HG03066 (cell line): ENCODE data around the gene HP.
"Not testable (repeated sequence)": the region's sequence is repeated elsewhere in the genome, so short reads cannot be mapped to it uniquely, and the experiment has no call there.

Source experiments
- ATAC-seq: cut with Tn5 transposase; IDR thresholded peaks from one replicate; pipeline ENCODE4 v1.9.1; 2021; ENCODE audit warnings: low read depth; ENCODE audit not compliant: unreplicated experiment

The HP gene

GRCh38 chr16:72054254-72054847, at the start of gene HP:
Gene HP, plus strand, starts transcription at chr16:72054505. Its CDS starts 148 bp downstream, at chr16:72054653.
- not testable (repeated sequence) for ATAC-seq

- ATAC-seq: not testable (repeated sequence)
Observed at GRCh38 chr16:72008065-72008423, 46.3 kb upstream of the HP start.

GRCh38 chr16:72008424-72009216, 45.7 kb upstream of the HP start, which contains the start of gene DHODH:
Gene DHODH, plus strand, starts transcription at chr16:72008744. Its CDS starts 21 bp downstream, at chr16:72008765.
- peak; percentile 99 for ATAC-seq

GRCh38 chr16:72009779-72010178, 44.5 kb upstream of the HP start:
- no peak for ATAC-seq

- no peak for ATAC-seq
Observed at GRCh38 chr16:72012607-72013006, 41.7 kb upstream of the HP start.

- no peak for ATAC-seq
Observed at GRCh38 chr16:72013389-72013788, 40.9 kb upstream of the HP start.

- ATAC-seq: no peak
Observed at GRCh38 chr16:72013888-72014581, 40.3 kb upstream of the HP start.

- ATAC-seq: no peak
Observed at GRCh38 chr16:72014675-72015074, 39.6 kb upstream of the HP start.

GRCh38 chr16:72015124-72015523, 39.2 kb upstream of the HP start:
- no peak for ATAC-seq

- ATAC-seq: no peak
Observed at GRCh38 chr16:72018470-72018869, 35.8 kb upstream of the HP start.

GRCh38 chr16:72021043-72021442, 33.3 kb upstream of the HP start:
- no peak for ATAC-seq

GRCh38 chr16:72022127-72022526, 32.2 kb upstream of the HP start:
- no peak for ATAC-seq

GRCh38 chr16:72023962-72024361, 30.3 kb upstream of the HP start:
- ATAC-seq: no peak

GRCh38 chr16:72024862-72025382, 29.4 kb upstream of the HP start:
- no peak for ATAC-seq

- no peak for ATAC-seq
Observed at GRCh38 chr16:72025404-72026114, 28.7 kb upstream of the HP start.

GRCh38 chr16:72027669-72028378, 26.5 kb upstream of the HP start:
- ATAC-seq: no peak

- no peak for ATAC-seq
Observed at GRCh38 chr16:72029567-72030271, 24.6 kb upstream of the HP start.

- no peak for ATAC-seq
Observed at GRCh38 chr16:72033437-72033836, 20.9 kb upstream of the HP start.

GRCh38 chr16:72036098-72036497, 18.2 kb upstream of the HP start:
- no peak for ATAC-seq
